GOT3 (cell line): ENCODE results near the gene EBF4.

ENCODE experiments used
- DNase-seq: peaks from one replicate; lab custom pipeline; 2025; ENCODE audit warnings: mixed read lengths; lab: John Stamatoyannopoulos, UW

EBF4 gene

DNA sequence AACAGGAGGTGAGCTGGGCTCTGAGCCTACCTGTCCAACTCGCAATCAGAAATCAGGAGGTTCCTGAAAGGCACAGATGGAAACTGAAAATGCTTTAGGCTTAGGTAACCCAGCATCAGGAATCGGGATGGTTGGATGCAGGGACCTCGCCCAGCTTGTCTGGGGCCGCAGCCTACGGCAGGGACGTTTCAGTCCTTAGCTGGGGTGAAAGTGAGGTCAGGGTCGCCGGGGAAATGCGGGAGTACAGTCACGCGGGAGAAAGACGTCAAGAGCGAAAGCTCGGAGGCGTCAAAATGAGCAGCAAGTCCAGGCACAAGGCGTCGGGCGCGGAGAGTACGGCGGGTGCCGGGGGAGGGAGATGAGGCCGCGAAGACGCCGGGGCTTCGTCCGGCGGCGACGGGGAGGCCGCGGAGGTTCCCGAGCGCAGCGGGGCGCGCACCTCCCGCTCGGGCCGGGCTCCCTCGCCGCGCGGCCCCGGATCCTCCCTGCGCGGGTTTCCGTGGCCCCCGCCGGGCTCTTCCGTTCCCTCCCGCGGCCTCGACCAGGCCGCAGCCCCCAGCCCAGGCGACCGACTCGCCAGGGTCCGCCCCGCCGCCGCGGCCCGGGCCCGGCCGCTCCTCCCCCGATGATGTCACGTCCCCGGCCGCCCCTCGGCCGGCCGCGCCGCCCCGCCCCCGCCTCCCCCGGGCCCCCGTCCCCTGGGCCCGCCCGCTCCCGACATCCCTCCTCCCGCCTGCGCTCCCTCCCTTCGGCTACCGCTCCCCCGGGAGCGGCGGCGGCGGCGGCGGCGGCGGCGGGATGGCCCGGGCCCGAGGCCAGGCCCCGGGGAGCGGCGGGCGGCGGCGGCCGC, at the start of gene EBF4:
EBF4 (plus strand) TSS at position 745 of the 850 bp plus-strand sequence. CDS start 866 bp downstream, outside the sequence.
- no peak for DNase-seq

GRCh38 chr20:2643708-2644107, 48.9 kb upstream of the EBF4 start:
- DNase-seq: no peak

DNA sequence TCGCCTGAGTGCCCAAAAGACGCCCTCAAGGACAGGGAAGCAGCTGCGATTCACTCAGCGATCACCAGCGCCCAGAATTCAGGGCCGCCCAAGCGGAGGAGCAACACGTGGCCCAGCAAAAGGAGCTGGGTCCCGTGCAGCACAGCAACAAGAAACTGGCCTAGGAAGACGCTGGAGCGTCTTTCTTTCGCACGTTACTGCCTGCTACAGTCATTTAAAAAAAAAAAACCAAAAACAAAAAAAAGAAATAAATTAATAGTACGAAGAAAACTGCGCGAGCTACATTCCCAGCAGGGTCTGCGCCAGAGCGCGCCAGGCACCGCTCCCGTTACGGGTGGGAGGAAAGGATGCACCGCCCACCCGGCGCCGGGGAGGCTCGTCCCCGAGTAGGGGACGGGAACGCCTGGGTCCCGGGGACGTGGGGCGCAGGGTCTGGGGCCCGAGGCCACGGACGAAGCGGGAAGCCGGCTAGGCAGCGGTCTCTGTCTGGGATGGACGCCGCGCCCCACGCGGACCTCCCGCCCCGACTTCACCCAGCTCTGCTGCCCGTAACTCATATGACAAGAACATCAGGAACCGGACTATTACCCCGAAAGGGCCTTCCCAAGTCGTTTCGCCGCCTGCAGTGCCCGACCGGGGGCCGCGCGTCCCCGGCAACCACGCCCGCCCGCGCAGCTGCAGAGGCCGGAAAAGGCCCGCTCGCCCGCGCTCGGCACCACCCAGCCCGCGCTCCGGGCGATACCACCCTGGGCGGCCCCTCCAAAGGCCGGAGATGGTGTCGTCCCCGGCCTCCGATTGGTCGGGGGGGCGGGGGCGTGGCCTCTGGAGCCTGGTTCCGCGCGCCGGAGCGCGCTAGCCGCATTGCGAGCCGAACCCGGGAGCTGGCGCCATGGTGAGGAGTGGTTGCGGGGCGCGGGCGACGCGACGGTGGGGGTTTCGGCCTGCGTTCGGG, 40.5 kb upstream of the EBF4 start, which contains the start of gene NOP56:
NOP56 (plus strand) TSS at position 861 of the 952 bp plus-strand sequence; CDS start at position 890, 29 bp downstream.
- DNase-seq: peak; percentile 90

DNA sequence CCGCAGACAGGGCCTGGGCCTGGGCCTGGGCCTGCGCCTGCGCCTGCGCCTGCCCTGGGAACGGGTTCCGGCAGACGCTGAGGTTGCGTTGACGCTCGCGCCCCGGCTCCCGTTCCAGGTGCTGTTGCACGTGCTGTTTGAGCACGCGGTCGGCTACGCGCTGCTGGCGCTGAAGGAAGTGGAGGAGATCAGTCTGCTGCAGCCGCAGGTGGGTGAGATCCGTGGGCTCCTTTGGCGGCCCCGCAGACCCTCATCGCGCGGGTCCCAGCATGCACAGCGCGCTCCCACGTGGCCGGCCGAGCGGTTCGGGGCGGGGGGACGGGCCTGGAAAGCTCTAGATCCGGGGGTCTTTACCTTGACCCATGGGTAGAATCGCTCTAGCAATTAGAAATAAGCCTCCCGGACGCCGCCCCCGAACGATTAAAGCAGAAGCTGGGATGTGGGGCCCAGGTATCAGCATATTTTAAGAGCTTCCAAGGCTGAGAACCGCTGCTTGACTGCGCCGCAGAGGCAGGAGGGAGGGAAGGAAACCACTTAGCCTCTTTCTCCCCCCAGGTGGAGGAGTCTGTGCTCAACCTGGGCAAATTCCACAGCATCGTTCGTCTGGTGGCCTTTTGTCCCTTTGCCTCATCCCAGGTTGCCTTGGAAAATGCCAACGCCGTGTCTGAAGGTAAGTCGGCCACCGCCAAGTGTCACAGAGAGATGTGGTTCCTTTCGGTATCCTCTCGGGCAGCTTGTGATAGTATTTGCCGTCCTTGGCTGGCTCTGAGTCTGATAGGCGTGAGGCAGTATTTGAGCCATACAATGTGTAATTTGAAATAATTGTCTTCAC, 39.6 kb upstream of the EBF4 start:
- no peak for DNase-seq

DNA sequence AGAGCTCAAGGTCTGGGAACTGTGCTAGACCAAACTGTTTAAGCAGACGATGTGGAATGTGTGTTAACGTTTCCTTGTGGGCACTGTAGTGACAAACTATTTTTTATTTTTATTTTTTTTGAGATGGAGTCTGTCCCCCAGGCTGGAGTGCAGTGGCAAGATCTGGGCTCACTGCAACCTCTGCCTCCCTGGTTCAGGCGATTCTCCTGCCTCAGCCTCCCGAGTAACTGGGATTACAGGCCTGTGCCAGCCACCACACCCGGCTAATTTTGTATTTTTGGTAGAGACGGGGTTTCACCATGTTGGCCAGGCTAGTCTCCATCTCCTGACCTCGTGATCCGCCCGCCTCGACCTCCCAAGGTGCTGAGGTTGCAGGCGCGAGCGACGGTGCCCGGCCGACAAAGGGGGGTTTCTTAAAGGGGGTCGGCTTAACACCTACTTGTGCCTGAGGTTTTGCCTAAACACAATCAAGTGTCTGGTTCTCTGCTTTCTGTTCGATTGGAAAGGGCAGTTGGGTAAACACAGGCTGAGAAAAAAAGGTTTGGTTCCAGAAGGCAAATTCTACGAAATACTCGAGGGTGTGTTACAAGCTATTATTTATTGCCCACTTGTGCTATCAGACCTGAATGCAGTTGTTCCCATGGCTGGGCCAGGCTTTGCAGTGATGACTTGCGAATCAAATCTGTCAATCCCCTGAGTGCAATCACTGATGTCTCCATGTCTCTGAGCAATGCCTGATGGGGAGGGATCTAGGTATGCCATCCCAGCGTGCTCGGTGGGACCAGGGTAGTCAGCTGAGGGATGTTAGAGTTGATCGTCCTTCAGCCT, 38.8 kb upstream of the EBF4 start:
- no peak for DNase-seq

- DNase-seq: no peak
Observed at GRCh38 chr20:2654384-2654822, 38.2 kb upstream of the EBF4 start.

- no peak for DNase-seq
Observed at GRCh38 chr20:2654831-2655230, 37.7 kb upstream of the EBF4 start.

DNA sequence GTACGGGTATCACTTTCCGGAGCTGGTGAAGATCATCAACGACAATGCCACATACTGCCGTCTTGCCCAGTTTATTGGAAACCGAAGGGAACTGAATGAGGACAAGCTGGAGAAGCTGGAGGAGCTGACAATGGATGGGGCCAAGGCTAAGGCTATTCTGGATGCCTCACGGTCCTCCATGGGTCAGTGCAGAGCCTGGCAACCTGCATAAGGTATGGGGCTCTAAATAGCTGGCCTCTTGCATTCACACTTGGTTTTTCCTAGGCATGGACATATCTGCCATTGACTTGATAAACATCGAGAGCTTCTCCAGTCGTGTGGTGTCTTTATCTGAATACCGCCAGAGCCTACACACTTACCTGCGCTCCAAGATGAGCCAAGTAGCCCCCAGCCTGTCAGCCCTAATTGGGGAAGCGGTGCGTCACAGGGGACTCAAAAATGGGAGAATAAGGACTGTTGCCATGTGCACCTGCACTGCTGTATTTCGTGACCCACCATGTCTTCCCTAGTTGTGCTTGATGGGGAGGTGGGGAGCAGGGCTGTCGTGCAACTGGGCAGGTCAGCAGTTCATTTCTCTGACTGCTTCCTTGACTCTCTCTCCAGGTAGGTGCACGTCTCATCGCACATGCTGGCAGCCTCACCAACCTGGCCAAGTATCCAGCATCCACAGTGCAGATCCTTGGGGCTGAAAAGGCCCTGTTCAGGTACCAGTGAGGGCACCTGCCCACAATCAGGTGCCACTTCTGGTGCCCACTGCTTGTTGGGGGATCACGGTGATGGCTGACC, 37.1 kb upstream of the EBF4 start:
- DNase-seq: no peak

DNA sequence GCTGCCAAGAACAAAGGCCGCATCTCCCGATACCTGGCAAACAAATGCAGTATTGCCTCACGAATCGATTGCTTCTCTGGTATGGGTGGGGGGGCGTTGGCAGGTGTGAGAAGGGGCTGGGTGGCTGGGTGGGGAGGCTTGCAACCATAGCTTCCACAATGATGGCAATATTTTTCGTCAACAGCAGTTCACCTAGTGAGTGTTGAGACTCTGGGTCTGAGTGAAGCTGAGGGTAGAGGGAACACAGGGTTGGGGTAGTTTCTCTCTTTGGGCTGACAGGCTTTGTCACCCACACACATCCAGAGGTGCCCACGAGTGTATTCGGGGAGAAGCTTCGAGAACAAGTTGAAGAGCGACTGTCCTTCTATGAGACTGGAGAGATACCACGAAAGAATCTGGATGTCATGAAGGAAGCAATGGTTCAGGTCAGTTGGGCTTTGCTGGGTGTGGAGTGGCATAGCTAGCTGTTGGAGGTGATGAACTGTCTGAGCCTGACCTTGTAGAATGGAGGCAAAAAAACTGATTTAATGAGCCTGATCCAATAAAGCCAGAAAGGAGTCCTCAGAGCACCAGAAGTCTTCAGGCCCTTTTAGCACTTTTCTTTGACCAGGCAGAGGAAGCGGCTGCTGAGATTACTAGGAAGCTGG, 36.0 kb upstream of the EBF4 start:
- DNase-seq: no peak

GRCh38 chr20:2657241-2657640, 35.3 kb upstream of the EBF4 start:
- DNase-seq: no peak

DNA sequence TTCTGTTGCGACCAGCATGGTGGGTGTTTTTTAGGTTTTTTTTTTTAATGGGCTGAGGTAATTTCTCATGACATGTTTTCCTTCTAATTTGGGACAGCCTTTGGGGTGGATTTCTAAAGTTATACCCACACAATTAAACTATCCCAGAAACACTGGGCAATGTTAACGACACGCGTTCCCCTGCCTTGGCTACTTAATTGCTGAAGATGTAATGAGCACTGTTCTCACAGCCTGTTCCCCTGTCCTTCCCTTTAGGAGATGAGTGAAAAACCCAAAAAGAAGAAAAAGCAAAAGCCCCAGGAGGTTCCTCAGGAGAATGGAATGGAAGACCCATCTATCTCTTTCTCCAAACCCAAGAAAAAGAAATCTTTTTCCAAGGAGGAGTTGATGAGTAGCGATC, 34.9 kb upstream of the EBF4 start:
- no peak for DNase-seq

GRCh38 chr20:2658414-2659354, 33.9 kb upstream of the EBF4 start:
- no peak for DNase-seq

- DNase-seq: no peak
Observed at GRCh38 chr20:2659547-2659946, 33.0 kb upstream of the EBF4 start.

DNA sequence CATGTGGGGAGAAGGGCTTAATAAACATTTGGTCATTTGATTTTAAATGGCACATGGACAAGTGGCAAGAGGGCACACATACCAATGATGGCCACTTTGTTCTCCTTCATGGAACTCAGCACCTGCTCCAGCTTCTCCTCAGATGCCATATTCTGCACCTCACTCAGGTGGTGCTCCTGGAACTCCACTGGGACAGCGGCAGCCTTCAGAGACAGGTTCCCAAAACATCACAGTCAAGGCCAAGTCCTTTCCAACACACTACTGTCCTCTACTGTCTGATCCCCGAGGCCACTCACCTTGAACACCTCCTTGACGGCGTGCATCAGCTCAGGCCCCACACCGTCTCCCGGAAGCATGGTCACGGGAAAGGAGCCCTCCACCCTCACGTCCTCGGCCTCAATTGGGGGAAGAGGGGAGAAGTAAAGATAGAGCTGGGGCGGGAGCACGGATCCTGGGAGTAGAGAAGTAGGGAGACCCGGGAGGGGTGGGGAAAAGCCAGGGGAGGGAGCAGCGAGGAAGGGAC, 29.2 kb upstream of the EBF4 start:
- DNase-seq: no peak

DNA sequence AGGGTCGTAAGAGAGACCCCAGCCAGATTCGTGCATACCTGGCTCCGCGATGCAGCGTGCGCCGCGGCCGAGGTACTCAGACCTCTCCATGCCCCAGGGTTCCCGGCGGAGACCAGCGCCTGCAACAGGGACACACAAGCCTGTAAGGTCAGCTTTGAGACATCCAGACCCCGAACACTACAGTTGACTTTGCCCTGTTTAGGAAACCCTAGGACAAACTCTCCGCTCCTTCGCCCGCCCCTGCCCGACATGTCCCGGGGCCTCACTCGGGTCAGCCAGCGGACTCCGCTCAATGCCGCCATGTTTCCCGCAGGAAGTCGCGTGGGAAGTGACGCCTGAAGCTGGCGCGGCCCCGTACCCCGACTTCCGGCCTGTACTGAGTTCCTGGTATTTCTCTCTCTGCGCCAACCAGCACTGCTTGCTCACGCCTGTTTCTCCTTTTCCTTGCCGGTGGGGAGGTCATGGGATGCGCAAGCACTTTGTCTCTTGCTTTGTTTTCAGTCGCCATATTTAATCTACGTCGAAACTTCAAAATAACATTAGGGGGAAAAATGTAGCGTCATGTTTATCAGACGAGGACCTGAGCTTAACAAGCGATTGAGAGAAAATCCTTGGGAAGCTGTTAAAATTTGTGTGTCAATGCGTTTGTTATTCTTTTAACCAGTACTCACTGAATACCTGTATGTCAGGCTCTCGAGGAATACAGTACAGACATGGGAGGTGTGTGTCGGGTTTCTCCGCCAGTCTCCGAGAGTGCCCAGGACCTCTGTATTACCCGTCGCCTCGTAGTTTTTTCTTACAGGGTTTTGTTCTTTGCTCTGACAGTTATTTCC, 28.5 kb upstream of the EBF4 start, which contains the start of gene IDH3B:
IDH3B (minus strand) TSS at position 330 of the 833 bp plus-strand sequence; CDS start at position 302, 28 bp downstream.
- DNase-seq: peak; percentile 77

DNA sequence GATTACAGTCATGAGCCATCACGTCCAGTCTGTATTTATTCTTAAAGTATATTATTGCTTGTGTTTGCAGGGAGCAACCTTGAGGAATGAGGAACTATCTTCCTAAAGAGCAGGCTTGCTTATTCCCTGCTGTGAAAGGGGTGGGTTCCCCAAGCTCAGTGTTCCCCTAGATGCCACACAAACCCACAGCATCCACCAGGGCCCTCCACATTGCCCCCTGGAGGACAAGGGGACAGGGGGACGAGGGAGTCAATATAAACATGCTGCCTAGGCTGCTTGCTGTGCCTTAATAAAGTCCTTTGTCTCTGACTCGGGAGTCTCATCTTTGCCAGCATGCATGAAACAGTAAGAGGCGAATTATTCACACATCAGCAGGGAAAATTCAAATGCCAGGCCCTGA, 20.6 kb upstream of the EBF4 start:
- DNase-seq: no peak

DNA sequence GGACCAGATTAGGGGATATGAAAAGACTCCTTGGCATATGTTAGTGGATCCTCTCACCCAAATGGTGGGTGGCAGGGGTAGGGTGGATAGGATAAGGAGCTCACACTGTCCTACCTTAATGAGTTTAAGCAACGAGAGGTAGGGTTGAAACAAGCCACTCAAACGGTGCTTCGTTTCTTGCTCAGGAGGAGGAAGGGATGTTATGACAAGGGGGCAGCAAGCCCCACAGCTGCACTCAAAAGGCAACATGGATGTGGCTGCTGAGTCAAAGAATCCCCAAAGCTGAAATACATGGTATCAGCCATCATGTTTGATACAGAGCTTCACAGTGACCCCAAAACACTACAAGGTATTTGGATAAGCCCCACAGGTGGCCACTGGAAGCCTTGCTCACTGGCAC, 20.1 kb upstream of the EBF4 start:
- DNase-seq: no peak
